ENCODE results near the gene AATK. TPM values are rescaled to one million over a fixed set of nuclear protein-coding genes. Genes with fewer than 3 reads are reported as not detected.

The AATK gene
- total RNA-seq, 1 experiment from 2014 or later: 4.4 TPM

DNA sequence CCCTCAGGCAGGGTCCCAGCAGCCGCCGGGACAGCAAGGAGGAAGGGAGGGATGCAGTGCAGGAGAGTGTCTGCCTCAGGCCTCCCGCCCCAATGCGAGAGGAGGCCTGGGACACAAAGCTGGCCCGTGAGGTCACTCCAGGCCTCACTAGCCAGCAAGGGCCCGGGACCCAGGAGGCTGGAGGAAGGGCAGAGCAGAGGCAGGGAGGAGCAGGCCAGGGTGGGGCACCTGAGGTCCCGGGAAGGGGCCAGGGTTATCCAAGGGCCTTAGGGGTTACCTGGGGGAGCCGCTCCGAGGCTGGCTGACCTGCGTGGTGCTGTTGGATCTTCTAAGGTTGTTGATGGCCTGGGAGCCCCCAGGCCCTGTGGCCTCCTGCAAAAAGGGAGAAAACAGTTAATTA, 42.6 kb upstream of the AATK start:
- Histone ChIP-seq H3K4me1 (ENCODE audit: control insufficient read depth in 1 of 2, insufficient read depth in 2 of 2, low read length in 2 of 2) (no peaks in the 10 kb centered on the region), H3K4me3 (replicated peaks in 1 of 2; ENCODE audit: low read depth in 1 of 2, low read length in 2 of 2) (no peak overlapping the region), H3K9me3 (ENCODE audit: control insufficient read depth in 1 of 2, insufficient read depth in 1 of 2, low read depth in 1 of 2, low read length in 2 of 2) (no peaks in the 10 kb centered on the region), H3K36me3 (ENCODE audit: control insufficient read depth in 1 of 2, insufficient read depth in 2 of 2, low read length in 2 of 2) (peaks cover 0 to 2% of the 10 kb centered on the region in 2 experiments; a peak in 1 of 4 replicates), H3K27me3 (ENCODE audit: insufficient read depth, low read length) (no peaks in the 10 kb centered on the region), H4K20me1 (ENCODE audit: insufficient read depth) (no peaks in the 10 kb centered on the region), H3K4me2 (ENCODE audit: low read length) (no peak overlapping the region), H3K9me2 (ENCODE audit: insufficient read depth) (no peaks in the 10 kb centered on the region), H3K9ac (ENCODE audit: low read length) (no peak overlapping the region), H3K79me2 (ENCODE audit: insufficient read depth, low read length) (no peaks in the 10 kb centered on the region), H3K27ac (ENCODE audit: low read depth, low read length) (no peak overlapping the region), H2AFZ (ENCODE audit: low read depth, low read length, poor library complexity, severe bottlenecking) (no peak overlapping the region)
- DNase-seq (ENCODE audit: low read depth, low spot score) (no peak), ATAC-seq (no peak)
- RAD21 ChIA-PET (ENCODE audit: low non-redundant PET in 1 of 2, low total read pairs in 2 of 2, uncharacterized antibody in 2 of 2, unreplicated experiment in 2 of 2): no interaction called here
- CTCF ChIA-PET: no interaction called here
- no TSS peak for BruUV-seq (replicated peaks)
- TF ChIP-seq RAD21 (IDR thresholded peaks at IDR 0.05; ENCODE audit: low read depth) (no peak), JUND (IDR thresholded peaks at IDR 0.05) (no peak), ZNF274 (IDR thresholded peaks at IDR 0.05; ENCODE audit: low read depth, low read length) (no peak), EGR1 (IDR thresholded peaks at IDR 0.05; ENCODE audit: low read depth) (no peak), SRF (IDR thresholded peaks at IDR 0.05; ENCODE audit: low read depth) (no peak), FOSL1 (IDR thresholded peaks at IDR 0.05; ENCODE audit: low read depth) (no peak)
- TF ChIP-seq, protein P1, sequence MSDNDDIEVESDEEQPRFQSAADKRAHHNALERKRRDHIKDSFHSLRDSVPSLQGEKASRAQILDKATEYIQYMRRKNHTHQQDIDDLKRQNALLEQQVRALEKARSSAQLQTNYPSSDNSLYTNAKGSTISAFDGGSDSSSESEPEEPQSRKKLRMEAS (IDR thresholded peaks at IDR 0.05): no peak
- POLR2A ChIA-PET: no interaction called here
- intact Hi-C loops (cut with micrococcal nuclease): no loop called here

DNA sequence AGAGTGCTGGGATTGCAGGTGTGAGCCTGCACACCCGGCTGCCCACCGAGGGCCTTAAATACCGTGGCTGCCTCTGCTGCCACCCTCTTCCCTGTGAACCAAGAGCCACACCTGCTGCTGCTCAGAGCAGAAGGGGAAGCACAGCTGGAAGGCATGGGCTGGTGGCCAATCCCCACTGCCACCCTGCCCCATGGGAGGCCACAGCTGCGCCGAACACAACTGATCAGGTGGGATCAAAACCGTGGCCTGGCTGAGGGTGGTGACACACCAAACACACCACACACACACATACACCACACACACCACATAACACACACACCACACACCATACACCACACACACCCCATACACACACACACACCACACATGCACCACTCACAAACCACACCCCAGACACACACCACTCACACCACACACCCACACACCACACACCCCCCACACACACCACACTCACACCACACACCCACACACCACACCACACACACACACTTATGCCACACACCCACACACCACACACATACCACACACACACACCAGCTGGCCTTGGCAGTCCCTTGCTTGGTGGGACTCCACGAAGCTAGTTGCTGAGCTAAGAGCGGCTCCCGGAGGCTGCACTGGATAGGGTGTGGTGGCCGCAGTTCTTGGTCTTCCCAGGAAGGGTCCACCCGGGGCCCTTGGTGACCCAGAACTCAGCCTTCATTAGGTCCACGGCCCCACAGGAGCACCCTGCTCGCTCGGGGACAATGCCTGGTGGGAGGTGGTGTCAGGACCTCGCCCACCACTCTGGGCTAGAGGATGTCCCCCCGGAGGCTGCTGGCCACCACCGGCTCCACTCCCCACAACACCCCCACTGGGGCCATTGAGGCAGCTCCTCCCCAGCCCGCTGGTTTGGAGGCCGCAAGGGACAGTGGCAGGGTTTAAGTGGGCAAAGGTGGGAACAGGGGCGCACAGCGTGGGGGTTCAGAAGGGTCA, 41.9 kb upstream of the AATK start:
- Histone ChIP-seq H4K20me1 (ENCODE audit: insufficient read depth) (no peaks in the 10 kb centered on the region), H3K9ac (ENCODE audit: low read length) (no peak overlapping the region), H3K27ac (ENCODE audit: low read depth, low read length) (no peak overlapping the region; the same call in 1 of the 2 replicates), H3K9me2 (ENCODE audit: insufficient read depth) (no peaks in the 10 kb centered on the region), H3K4me1 (ENCODE audit: control insufficient read depth in 1 of 2, insufficient read depth in 2 of 2, low read length in 2 of 2) (no peaks in the 10 kb centered on the region), H3K9me3 (ENCODE audit: control insufficient read depth in 1 of 2, insufficient read depth in 1 of 2, low read depth in 1 of 2, low read length in 2 of 2) (no peaks in the 10 kb centered on the region), H3K4me3 (replicated peaks in 1 of 2; ENCODE audit: low read depth in 1 of 2, low read length in 2 of 2) (no peak overlapping the region), H3K27me3 (ENCODE audit: insufficient read depth, low read length) (no peaks in the 10 kb centered on the region), H3K36me3 (ENCODE audit: control insufficient read depth in 1 of 2, insufficient read depth in 2 of 2, low read length in 2 of 2) (peaks cover 0 to 4% of the 10 kb centered on the region in 2 experiments; a peak in 1 of 4 replicates), H3K4me2 (ENCODE audit: low read length) (no peak overlapping the region), H3K79me2 (ENCODE audit: insufficient read depth, low read length) (no peaks in the 10 kb centered on the region), H2AFZ (ENCODE audit: low read depth, low read length, poor library complexity, severe bottlenecking) (no peak overlapping the region)
- ChIA-PET POLR2A (no interaction called here), RAD21 (ENCODE audit: low non-redundant PET in 1 of 2, low total read pairs in 2 of 2, uncharacterized antibody in 2 of 2, unreplicated experiment in 2 of 2) (no interaction called here), CTCF (interaction anchor here (1.4 kb wide), 1 partner anchor 65 kb away, joined by 4 read pairs; no protein-coding TSS in a partner anchor)
- DNase-seq (ENCODE audit: low read depth, low spot score) (no peak), ATAC-seq (no peak)
- no TSS peak for BruUV-seq (replicated peaks)
- intact Hi-C loops (cut with micrococcal nuclease): no loop called here
- TF ChIP-seq EZH2phosphoT487 (IDR thresholded peaks at IDR 0.05; ENCODE audit: borderline replicate concordance) (no peak), POLR2AphosphoS5 (IDR thresholded peaks at IDR 0.05; ENCODE audit: low read depth, low read length) (no peak), SIN3A (IDR thresholded peaks at IDR 0.05; ENCODE audit: low read depth) (no peak), YY1 (IDR thresholded peaks at IDR 0.05; ENCODE audit: extremely low read depth, insufficient replicate concordance, low read depth, low read length) (no peak), CEBPB (IDR thresholded peaks at IDR 0.05; ENCODE audit: low read depth) (no peak)
- TF ChIP-seq, protein P2, sequence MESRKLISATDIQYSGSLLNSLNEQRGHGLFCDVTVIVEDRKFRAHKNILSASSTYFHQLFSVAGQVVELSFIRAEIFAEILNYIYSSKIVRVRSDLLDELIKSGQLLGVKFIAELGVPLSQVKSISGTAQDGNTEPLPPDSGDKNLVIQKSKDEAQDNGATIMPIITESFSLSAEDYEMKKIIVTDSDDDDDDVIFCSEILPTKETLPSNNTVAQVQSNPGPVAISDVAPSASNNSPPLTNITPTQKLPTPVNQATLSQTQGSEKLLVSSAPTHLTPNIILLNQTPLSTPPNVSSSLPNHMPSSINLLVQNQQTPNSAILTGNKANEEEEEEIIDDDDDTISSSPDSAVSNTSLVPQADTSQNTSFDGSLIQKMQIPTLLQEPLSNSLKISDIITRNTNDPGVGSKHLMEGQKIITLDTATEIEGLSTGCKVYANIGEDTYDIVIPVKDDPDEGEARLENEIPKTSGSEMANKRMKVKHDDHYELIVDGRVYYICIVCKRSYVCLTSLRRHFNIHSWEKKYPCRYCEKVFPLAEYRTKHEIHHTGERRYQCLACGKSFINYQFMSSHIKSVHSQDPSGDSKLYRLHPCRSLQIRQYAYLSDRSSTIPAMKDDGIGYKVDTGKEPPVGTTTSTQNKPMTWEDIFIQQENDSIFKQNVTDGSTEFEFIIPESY (IDR thresholded peaks at IDR 0.05; ENCODE audit: extremely low read depth, insufficient replicate concordance, low read length): no peak

Measured in HCT116 (cell line).